ENCODE results near the gene VPS18.
A peak's percentile ranks its signal among the peaks of the same experiment; 100 is the strongest.

The VPS18 gene

DNA sequence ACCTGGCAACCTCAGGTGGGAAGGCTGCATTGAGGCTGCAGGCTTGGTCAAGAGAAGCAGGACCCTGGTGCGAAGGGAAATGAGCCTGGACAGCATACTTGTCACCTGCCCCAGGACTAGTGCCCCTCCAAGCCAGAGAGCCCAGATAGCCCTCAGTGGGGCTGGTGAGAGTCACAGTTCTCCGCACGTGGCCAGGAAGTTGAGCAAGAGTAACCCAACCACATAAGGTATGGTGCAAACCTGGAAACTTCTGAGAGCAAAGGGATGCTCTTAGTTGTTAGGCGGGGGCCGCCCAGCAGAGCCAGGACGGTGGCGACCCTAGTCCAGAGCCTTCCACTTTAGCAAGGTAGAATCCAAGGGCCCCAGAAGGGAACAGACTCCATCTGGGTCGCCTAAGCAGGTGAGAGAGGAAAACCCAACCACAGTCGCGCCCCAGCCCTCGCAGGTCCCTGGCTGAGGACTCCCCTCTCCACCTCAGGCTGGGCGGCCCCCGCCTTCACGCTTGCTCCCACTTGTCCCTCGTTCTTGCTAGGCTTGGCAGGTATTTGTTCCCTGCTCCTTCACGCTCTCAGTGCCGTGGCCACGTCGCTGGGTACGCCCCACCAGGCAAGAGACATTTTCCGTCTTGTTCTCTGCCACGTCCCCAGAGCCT, 1.1 kb upstream of the VPS18 start:
- in situ Hi-C loops (cut with MboI; ENCODE audit: low pct_unique_long_range_greater_than_20kb, low sequenced_read_pairs), result no loop called here
- DNase-seq, result no peak

DNA sequence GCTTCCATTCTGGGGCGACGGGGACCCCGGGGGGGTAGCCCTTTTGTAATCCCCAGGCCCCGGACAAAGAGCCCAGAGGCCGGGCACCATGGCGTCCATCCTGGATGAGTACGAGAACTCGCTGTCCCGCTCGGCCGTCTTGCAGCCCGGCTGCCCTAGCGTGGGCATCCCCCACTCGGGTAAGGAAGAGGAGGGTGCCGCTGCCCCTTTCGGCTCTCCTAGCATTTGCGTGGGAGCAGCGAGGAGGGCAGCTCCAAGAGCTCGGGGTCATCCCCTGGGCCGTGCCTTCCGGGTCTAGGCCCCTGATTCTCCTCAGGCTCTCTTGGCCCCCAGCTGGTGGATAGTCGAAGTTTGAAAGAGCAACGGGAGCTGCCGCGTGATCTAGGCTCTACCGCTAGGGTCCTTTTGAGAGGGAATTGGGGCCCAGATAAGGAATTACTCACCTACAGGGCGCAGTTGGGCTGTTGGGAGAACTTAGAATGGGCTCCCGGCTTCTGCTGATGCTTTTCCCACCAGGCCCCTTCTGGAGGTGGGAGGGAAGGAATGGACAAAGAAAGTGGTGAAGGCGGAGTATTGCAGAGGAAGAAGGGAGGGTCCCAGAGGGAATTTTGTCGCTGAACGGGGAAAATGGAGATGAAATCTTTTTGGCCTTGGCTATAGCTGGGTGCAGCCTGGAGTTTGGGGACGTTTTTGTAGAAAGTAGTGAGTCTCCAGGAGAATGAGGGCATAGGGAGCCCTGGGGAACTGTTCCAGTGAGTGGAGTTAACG, 615 bp downstream of the VPS18 start:
- in situ Hi-C loops (cut with MboI; ENCODE audit: low pct_unique_long_range_greater_than_20kb, low sequenced_read_pairs), result no loop called here
- DNase-seq, result peak; percentile 83

GRCh38 chr15:40899536-40900207, 5.4 kb downstream of the VPS18 start:
- in situ Hi-C loops (cut with MboI; ENCODE audit: low pct_unique_long_range_greater_than_20kb, low sequenced_read_pairs), result no loop called here

GRCh38 chr15:40900256-40901052, 6.2 kb downstream of the VPS18 start:
- in situ Hi-C loops (cut with MboI; ENCODE audit: low pct_unique_long_range_greater_than_20kb, low sequenced_read_pairs), result no loop called here
- DNase-seq, result no peak

More at GRCh38 chr15:40899536-40900207, 5.4 kb downstream of the VPS18 start:
- no peak for DNase-seq

DNA sequence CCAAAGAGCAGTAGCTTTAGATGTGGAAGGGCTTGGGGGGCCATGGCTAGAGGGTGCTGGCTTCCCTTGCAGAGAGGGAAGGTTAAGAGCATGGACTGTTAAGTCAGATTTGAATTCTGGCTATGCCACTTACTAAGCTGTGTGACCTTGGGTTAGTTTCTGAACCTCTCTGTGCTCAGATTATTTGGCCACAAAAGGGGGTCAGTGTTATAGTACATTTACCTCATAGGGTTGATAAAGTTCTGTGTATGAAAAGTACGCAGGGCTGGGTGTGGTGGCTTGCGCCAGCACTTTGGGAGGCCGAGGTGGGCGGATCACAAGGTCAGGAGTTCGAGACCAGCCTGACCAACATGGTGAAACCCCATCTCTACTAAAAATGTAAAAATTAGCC, 6.8 kb downstream of the VPS18 start:
- in situ Hi-C loops (cut with MboI; ENCODE audit: low pct_unique_long_range_greater_than_20kb, low sequenced_read_pairs), result no loop called here
- DNase-seq, result no peak

DNA sequence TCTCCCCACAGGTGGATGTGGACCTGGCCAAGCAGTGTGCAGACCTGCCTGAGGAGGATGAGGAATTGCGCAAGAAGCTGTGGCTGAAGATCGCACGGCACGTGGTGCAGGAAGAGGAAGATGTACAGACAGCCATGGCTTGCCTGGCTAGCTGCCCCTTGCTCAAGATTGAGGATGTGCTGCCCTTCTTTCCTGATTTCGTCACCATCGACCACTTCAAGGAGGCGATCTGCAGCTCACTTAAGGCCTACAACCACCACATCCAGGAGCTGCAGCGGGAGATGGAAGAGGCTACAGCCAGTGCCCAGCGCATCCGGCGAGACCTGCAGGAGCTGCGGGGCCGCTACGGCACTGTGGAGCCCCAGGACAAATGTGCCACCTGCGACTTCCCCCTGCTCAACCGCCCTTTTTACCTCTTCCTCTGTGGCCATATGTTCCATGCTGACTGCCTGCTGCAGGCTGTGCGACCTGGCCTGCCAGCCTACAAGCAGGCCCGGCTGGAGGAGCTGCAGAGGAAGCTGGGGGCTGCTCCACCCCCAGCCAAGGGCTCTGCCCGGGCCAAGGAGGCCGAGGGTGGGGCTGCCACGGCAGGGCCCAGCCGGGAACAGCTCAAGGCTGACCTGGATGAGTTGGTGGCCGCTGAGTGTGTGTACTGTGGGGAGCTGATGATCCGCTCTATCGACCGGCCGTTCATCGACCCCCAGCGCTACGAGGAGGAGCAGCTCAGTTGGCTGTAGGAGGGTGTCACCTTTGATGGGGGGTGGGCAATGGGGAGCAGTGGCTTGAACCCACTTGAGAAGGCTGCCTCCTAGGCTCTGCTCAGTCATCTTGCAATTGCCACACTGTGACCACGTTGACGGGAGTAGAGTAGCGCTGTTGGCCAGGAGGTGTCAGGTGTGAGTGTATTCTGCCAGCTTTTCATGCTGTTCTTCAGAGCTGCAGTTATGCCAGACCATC, 8.6 kb downstream of the VPS18 start:
- peak; percentile 92 for DNase-seq
- in situ Hi-C loops (cut with MboI; ENCODE audit: low pct_unique_long_range_greater_than_20kb, low sequenced_read_pairs), result no loop called here

- in situ Hi-C loops (cut with MboI; ENCODE audit: low pct_unique_long_range_greater_than_20kb, low sequenced_read_pairs), result no loop called here
- DNase-seq, result no peak
Observed at GRCh38 chr15:40904552-40905201, 10.4 kb downstream of the VPS18 start.

DNA sequence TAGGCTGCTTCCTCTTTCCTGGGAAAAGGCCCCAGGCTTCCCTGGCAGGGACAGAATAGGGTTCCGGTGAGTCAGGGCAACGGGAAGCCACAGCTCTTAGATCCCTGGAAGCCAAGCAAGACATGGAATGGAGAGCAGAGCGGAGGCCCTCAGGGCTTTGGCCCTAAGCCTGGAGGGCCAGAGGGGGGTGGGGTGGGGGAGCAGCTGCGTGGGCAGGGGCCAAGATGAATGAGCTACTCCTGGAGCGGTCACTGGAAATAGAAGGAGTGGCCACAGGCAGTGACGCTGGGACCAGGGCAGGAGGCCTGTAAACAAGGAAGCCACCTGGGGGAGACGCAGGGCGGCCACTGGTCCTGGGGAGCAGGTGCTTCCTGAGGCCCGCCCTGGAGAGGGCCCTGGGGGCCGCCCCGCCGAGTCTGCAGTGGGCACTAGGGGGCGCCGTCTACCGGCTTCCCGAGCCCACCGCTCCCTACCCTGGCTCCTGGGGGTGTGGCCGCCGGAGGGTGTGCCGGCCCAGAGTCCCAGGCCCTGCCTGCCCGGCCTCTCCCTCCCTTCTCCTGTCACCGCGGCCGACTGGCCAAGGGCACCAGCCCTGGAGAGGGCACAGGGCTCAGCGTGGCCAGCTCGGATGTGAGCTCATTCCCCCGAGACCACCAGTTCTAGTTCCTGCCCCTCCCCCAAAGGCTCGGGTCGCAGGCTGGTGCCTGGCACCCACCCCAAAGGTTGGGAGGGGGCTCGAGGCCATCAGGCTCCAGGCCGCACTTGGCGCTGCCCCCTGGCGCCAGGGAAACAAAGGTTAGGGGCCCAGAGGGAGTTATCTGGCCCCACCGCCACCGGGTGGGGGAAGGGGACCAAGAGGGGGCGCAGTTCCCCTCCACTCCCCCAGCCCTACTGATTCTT, 12.1 kb downstream of the VPS18 start:
- in situ Hi-C loops (cut with MboI; ENCODE audit: low pct_unique_long_range_greater_than_20kb, low sequenced_read_pairs), result no loop called here
- peak; percentile 87 for DNase-seq

DNA sequence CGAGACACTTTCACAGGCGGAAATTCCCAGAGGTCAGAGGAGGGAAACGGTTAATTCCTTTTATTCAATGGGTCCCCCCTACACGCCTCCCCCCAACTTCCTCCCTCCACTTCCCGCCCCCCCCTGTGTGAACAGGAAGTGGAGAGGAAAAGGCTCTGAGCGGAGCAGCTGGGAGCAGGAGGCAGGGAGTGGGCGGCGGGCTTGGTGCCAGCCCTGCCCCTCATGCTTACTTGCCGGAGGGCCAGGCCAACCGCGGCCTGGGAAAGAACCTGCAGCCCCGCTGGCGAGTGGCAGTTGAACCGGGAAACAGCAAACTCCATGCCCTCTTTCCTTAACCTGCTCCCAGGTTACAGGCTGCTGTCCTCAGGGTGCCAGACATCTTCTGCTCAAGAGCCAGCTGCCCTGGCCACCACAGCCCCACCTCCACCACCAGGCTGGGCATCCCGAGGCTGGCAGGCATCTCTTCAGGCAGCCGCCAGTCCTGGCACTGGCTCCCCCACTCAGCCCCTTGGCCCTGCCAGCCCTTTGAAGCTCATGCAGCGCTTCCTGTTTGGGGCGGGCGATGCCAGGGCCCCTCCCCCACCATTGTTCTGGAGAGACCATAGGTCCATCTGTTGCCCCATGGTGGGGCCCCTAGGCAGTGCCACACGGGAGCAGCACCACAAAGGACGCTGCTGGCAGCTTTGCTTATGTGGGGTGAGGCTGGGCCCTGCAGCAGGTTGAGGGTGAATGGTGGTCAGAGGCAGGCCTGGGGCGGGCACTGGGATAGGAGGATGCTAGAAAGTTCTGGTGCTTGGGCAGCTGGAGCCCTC, 12.9 kb downstream of the VPS18 start:
- in situ Hi-C loops (cut with MboI; ENCODE audit: low pct_unique_long_range_greater_than_20kb, low sequenced_read_pairs), result no loop called here
- no peak for DNase-seq

GRCh38 chr15:40908095-40908494, 13.8 kb downstream of the VPS18 start:
- in situ Hi-C loops (cut with MboI; ENCODE audit: low pct_unique_long_range_greater_than_20kb, low sequenced_read_pairs), result no loop called here
- DNase-seq, result no peak

DNA sequence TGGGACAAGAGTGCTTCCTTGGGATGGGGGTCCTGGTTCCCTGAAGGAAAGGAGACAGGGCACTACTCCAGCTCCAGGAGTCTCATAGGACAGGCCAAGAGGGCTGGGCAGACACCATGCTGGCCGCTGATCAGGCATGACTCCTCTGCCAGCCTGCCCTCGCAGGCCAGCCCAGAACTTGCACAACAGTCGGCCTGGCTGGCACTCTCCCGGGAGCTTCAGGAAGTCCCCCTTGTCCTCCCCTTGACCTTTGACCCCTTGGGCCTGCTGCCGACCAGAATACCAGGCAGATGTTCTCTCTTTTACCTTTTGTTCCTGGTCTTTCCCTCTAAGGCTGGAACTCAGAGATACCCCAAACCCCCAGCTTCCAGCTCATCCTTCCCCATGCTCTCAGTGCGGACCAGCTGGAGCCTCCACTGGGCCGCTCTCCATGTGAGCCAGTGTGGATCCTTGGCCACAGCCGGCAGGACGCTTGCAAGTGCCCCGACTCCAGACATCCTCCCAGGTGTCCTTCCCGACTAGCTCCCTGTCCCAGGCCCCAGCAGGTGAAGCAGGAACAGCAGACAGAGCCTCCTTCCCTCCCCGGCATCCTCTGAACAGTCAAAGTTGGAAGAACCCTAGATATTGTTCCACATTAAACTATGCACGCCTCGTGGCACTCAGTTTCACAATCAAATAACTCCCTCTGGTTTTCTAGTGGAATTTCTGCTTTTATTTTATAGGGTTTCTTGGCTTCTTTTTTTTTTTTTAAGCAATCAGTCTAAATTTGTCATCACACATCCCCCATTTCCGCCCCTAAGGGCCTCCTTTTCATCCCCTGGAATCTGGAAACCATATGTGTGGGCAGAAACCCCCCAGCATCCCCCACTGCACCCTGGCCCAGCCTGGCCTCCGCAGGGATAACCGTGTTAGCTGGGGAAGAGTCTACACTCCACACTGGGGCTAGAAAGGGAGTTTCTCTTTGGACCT, 15.7 kb downstream of the VPS18 start:
- in situ Hi-C loops (cut with MboI; ENCODE audit: low pct_unique_long_range_greater_than_20kb, low sequenced_read_pairs), result loop anchor here (10.0 kb wide), 1 partner anchor 265 kb away; no protein-coding TSS in a partner anchor
- no peak for DNase-seq

DNA sequence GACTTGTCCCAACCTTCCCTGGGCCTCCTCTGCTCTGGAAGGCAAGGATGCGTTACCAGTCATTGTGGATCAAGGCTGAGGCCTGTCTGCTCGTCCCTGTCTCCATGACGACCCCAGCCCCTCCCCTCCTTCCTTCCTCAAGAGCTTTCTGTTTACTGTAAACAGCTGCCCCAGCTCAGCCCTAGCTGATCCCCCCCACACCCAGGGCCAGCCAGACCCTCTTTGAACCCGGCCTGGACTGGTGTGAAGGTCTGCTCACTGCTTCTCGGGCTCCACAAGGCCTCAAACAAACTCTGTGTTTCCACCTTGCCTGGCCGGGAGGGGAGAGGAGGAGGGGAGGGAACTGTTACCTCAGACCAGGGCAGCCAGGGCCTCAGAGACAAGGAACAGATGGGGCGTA, 16.9 kb downstream of the VPS18 start:
- no peak for DNase-seq
- in situ Hi-C loops (cut with MboI; ENCODE audit: low pct_unique_long_range_greater_than_20kb, low sequenced_read_pairs), result loop anchor here (10.0 kb wide), 1 partner anchor 264 kb away; no protein-coding TSS in a partner anchor

GRCh38 chr15:40911693-40912092, 17.4 kb downstream of the VPS18 start:
- in situ Hi-C loops (cut with MboI; ENCODE audit: low pct_unique_long_range_greater_than_20kb, low sequenced_read_pairs), result loop anchor here (10.0 kb wide), 1 partner anchor 263 kb away; no protein-coding TSS in a partner anchor
- DNase-seq, result no peak

DNA sequence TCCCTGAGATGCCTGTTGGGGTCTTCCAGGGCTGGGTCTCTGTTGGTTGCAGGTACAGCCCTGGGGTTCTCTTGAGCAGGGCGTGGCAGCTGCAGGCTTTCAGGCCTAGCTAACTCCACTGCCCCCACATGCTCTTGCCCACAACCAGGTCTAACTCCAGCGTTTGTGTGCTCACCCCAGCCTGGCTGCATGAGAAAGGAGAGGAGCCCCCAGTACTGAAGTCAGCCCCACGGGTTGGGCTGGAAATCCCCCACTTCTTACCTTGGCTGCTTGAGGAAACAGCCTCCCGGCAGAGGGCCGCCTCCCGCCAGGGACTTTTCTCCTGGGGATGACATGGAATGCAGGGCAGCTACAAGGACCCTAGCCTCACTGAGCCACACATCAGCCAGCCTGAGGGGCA, 18.2 kb downstream of the VPS18 start:
- no peak for DNase-seq
- in situ Hi-C loops (cut with MboI; ENCODE audit: low pct_unique_long_range_greater_than_20kb, low sequenced_read_pairs), result loop anchor here (10.0 kb wide), 1 partner anchor 262 kb away; no protein-coding TSS in a partner anchor

DNA sequence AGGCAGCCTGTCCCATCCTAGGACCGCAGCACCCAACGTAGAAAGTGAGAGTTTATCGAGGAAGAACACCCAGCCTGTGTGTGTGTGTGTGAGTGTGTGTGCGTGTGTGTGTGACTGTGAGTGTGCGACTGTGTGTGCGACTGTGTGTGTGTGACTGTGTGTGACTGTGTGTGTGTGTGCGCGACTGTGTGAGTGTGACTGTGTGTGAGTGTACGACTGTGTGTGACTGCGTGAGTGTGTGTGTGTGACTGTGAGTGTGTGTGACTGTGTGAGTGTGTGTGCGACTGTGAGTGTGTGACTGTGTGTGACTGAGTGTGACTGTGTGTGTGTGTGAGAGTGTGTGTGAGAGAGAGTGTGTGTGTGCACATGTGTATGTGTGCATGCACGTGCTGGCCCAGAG, 19.8 kb downstream of the VPS18 start:
- no peak for DNase-seq
- in situ Hi-C loops (cut with MboI; ENCODE audit: low pct_unique_long_range_greater_than_20kb, low sequenced_read_pairs), result loop anchor here (10.0 kb wide), 1 partner anchor 261 kb away; no protein-coding TSS in a partner anchor
